Heart left ventricle (tissue), 16 donors: Measurements from ENCODE around the gene LYPD6B. TPM values are rescaled to one million over a fixed set of nuclear protein-coding genes. Genes with fewer than 3 reads are reported as not detected.

Experiments
- ATAC-seq, 4 donors: fragments of 200-7000 bp; cut with Tn5 transposase; one replicate each; pipeline ENCODE4 v1.9.1; 2020 to 2022; ENCODE audit warnings: moderate library complexity in 4 of 4, mild to moderate bottlenecking in 3 of 4, moderate number of reproducible peaks in 1 of 4
- DNase-seq, 5 donors: peaks; one replicate each; pipeline ENCODE4 v3.0.0-alpha.2; 2020
- H3K27ac ChIP-seq, 12 donors: fragments of 200-600 bp; sonication (generic) in 4 of 12; one replicate each; pipeline versions ENCODE4 v1.5.0 to v1.8.0; 2016 to 2022; ENCODE audit warnings: mild to moderate bottlenecking in 2 of 12
- H3K27me3 ChIP-seq, 9 donors: fragments of 200-600 bp; sonication (generic) in 2 of 9; one replicate each; pipeline versions ENCODE4 v1.5.1 to v1.8.0; 2016 to 2022; ENCODE audit warnings: mild to moderate bottlenecking in 3 of 9
- H3K36me3 ChIP-seq, 9 donors: fragments of 200-600 bp; sonication (generic) in 2 of 9; one replicate each; pipeline versions ENCODE4 v1.5.0 to v1.8.0; 2018 to 2022; ENCODE audit warnings: mild to moderate bottlenecking in 2 of 9
- H3K4me1 ChIP-seq, 12 donors: fragments of 200-600 bp; sonication (generic) in 4 of 12; one replicate each; pipeline versions ENCODE4 v1.5.0 to v1.8.0; 2016 to 2022; ENCODE audit warnings: mild to moderate bottlenecking in 3 of 12
- H3K4me3 ChIP-seq, 12 donors: fragments of 200-600 bp; sonication (generic) in 4 of 12; one replicate each; pipeline versions ENCODE4 v1.5.0 to v1.8.0; 2017 to 2022; ENCODE audit warnings: mild to moderate bottlenecking in 9 of 12, moderate library complexity in 4 of 12
- H3K9me3 ChIP-seq, 12 donors: fragments of 200-600 bp; sonication (generic) in 4 of 12; one replicate each; pipeline versions ENCODE4 v1.5.0 to v1.8.0; 2016 to 2022; ENCODE audit warnings: mild to moderate bottlenecking in 1 of 12
- POLR2A ChIP-seq, 2 donors: fragments of 450-650 bp; IDR thresholded peaks; one replicate each; pipeline ENCODE4 v1.6.1; 2017; ENCODE audit warnings: antibody characterized with exemption in 2 of 2, mild to moderate bottlenecking in 2 of 2, moderate library complexity in 2 of 2
- WGBS, 4 donors: extraction: QIAGEN DNeasy Blood & Tissue Kit in 2 of 4; methylation state at CpG; one replicate each; pipeline versions ENCODE4 v1.1.5 to v1.1.7; 2013 to 2018; 5-methylcytosine and 5-hydroxymethylcytosine counted together
- intact Hi-C, 10 donors: fragments of 100-400 bp; cut with DNase I; formaldehyde crosslinking; loops; one replicate each; pipeline versions ENCODE4 v1.11.1 to v1.14.2; 2022
- polyA plus RNA-seq, 2 donors: library from polyadenylated mRNA; stranded (reverse); fragments of 200-250 nt; gene quantifications; one replicate each; pipeline ENCODE4 v1.2.3, GENCODE V29; 2013
- total RNA-seq, 9 donors: library from RNA; depleted of rRNA in 2 of 9; stranded (reverse); fragments of >200 nt in 2 of 9; fragmentation: NEBNext Ultra II Directional in 3 of 9; extraction: Animal tissue kit (Norgen Biotek cat#: 25700) in 3 of 9; gene quantifications; one replicate each; pipeline versions ENCODE4 v1.1.0 to v1.2.4, GENCODE V29; 2016 to 2023
- TF ChIP-seq, protein P1 (sequence below), 12 donors: fragments of 200-600 bp; sonication (generic) in 4 of 12; IDR thresholded peaks; one replicate each; pipeline versions ENCODE4 v1.5.0 to v1.8.0; 2018 to 2022; ENCODE audit warnings: antibody characterized with exemption in 12 of 12, mild to moderate bottlenecking in 5 of 12
- donor health status: ischemic (EF 13 %, LVEDD 7.1; RV severe dilation, severe dysfunction).
- donor health status: healthy with polysubstance abuse.
- donor health status: DM: no; HTN: yes; CAD: no.
- donor health status: DM: no; HTN: no; CAD: no.
- donor health status: ischemic (EF 25% LVEDD 6.9; RV normal size, moderate dysfunction).
- donor health status: ischemic (EF 25% LVEDD 5.7; RV mildly dilated, moderate dysfunction).
- donor health status: healthy.
- donor health status: DM: yes; HTN: yes; CAD: no.
- donor health status: ischemic (EF 35%, LVEDD 5.7; RV mildly dilated, moderate dysfunction).
- donor health status: nonischemic (EF 11% LVEDD 7.7; RV severe dilation, severe dysfunction).
- donor health status: DM: yes; HTN: yes; CAD: no.
- donor health status: PGD.
- donor health status: ischemic (EF 29% LVEDD 5.4; RV normal size, mild dysfunction).
- donor health status: nonischemic (EF 23%, LVEDD 6.1; RV moderate dilation, normal function).

The LYPD6B gene
- total and polyA plus RNA-seq, 11 donors = not detected

GRCh38 chr2:149115781-149116180 is 77.3 kb downstream of the LYPD6B start:
- no peak overlapping the region for H3K27ac ChIP-seq
- no peaks in the 10 kb centered on the region for H3K36me3 ChIP-seq
- H3K4me3 ChIP-seq = no peak overlapping the region
- peaks cover 0 to 8% (median 0%) of the 10 kb centered on the region in 12 donors for H3K9me3 ChIP-seq
- no peaks in the 10 kb centered on the region for H3K4me1 ChIP-seq
- TF ChIP-seq, protein P1, sequence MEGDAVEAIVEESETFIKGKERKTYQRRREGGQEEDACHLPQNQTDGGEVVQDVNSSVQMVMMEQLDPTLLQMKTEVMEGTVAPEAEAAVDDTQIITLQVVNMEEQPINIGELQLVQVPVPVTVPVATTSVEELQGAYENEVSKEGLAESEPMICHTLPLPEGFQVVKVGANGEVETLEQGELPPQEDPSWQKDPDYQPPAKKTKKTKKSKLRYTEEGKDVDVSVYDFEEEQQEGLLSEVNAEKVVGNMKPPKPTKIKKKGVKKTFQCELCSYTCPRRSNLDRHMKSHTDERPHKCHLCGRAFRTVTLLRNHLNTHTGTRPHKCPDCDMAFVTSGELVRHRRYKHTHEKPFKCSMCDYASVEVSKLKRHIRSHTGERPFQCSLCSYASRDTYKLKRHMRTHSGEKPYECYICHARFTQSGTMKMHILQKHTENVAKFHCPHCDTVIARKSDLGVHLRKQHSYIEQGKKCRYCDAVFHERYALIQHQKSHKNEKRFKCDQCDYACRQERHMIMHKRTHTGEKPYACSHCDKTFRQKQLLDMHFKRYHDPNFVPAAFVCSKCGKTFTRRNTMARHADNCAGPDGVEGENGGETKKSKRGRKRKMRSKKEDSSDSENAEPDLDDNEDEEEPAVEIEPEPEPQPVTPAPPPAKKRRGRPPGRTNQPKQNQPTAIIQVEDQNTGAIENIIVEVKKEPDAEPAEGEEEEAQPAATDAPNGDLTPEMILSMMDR (IDR thresholded peaks at IDR 0.05) = no peak
- TF ChIP-seq POLR2A (IDR thresholded peaks at IDR 0.05) = no peak
- H3K27me3 ChIP-seq = no peaks in the 10 kb centered on the region
- 83 to 88% (median 87%) methylated on average over 5 of the region's 5 CpGs for WGBS, 4 donors
- intact Hi-C loops = no loop called here
- ATAC-seq = no peak
- DNase-seq = no peak

- WGBS, 4 donors = 63 to 74% (median 68%) methylated on average over 6 of the region's 6 CpGs
- no peak for ATAC-seq
Measured at GRCh38 chr2:149119368-149119767, 80.9 kb downstream of the LYPD6B start.

DNA sequence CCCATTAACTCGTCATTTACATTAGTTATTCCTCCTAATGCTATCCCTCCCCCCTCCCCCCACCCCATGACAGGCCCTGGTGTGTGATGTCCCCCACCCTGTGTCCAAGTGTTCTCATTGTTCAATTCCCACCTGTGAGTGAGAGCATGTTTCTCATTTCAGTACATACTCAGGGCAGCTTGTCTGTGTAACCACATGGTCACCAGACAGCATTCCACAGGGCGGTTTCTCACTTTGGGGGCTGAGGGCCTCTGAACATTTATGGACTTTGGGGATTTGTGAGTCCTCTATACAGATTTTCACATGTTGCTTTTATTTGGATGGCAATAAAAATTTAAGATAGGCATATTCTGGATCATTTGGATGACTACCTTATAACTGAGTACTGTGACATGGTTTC is 84.0 kb downstream of the LYPD6B start:
- WGBS, 4 donors = 67 to 85% (median 77%) methylated on average over 2 of the region's 2 CpGs
- Histone ChIP-seq H3K4me1 (no peaks in the 10 kb centered on the region), H3K9me3 (no peaks in the 10 kb centered on the region), H3K4me3 (no peak overlapping the region), H3K36me3 (no peaks in the 10 kb centered on the region), H3K27me3 (peaks cover 0 to 3% (median 0%) of the 10 kb centered on the region in 9 donors), H3K27ac (no peak overlapping the region)
- no peak for ATAC-seq
- intact Hi-C loops = no loop called here
- DNase-seq = no peak
- TF ChIP-seq POLR2A (IDR thresholded peaks at IDR 0.05) = no peak
- TF ChIP-seq, protein P1 (IDR thresholded peaks at IDR 0.05) = no peak

More at GRCh38 chr2:149119368-149119767, 80.9 kb downstream of the LYPD6B start:
- H3K36me3 ChIP-seq = no peaks in the 10 kb centered on the region
- no peak overlapping the region for H3K4me3 ChIP-seq
- intact Hi-C loops = no loop called here
- H3K4me1 ChIP-seq = no peaks in the 10 kb centered on the region
- no peak for DNase-seq
- H3K27me3 ChIP-seq = peaks cover 0 to 3% (median 0%) of the 10 kb centered on the region in 9 donors
- peaks cover 0 to 8% (median 0%) of the 10 kb centered on the region in 12 donors for H3K9me3 ChIP-seq
- H3K27ac ChIP-seq = no peak overlapping the region
- TF ChIP-seq POLR2A (IDR thresholded peaks at IDR 0.05) = no peak
- TF ChIP-seq, protein P1 (IDR thresholded peaks at IDR 0.05) = no peak

DNA sequence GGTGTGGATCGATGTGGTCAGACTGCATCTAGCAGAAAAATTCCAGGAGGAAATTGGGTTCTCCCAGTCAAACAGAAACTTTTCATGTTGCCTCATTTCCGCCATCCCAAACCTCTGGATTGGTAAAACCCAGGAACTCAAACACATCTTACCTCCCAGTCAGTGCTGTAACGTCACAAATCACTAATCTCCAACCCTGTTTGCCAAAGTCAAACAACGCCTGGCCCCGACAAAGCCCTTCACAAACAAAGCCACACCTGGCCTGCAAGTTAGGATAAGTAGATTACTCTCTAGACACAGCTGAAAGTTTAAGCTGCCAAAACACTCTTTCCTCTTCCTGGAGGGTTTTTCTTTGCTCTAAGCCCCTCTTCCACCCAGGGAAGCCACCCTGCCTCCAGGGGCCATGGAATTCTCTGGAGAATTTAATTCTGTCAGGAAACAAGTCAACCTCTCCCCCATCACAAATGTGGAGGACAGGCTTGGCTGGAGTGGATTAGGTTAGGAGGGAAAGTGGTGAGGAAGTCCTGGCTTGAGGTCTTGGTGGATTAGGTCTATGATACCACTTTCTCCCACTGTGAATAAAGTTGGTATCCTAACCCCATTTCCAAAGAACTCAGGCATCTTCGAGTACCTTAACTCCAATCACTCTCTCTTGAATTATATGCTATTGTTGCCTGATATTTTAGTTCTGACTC is 86.7 kb downstream of the LYPD6B start:
- Histone ChIP-seq H3K27me3 (peaks cover 0 to 3% (median 0%) of the 10 kb centered on the region in 9 donors), H3K4me3 (no peak overlapping the region), H3K9me3 (no peaks in the 10 kb centered on the region), H3K27ac (no peak overlapping the region), H3K4me1 (no peaks in the 10 kb centered on the region), H3K36me3 (no peaks in the 10 kb centered on the region)
- ATAC-seq (no peak), DNase-seq (no peak)
- intact Hi-C loops = no loop called here
- no peak for TF ChIP-seq POLR2A (IDR thresholded peaks at IDR 0.05)
- TF ChIP-seq, protein P1 (IDR thresholded peaks at IDR 0.05) = no peak
- 66 to 72% (median 69%) methylated on average over 6 of the region's 6 CpGs for WGBS, 4 donors
